Parathyroid adenoma (tissue), 2 donors: ENCODE measurements around the gene PEX5L.

Source experiments
- H2AFZ ChIP-seq: fragments of 300-600 bp; sonication (generic); one replicate; pipeline ENCODE4 v1.7.0; 2017; ENCODE audit warnings: antibody characterized with exemption, mild to moderate bottlenecking
- H3K27ac ChIP-seq: fragments of 300-600 bp; sonication (generic); one replicate; pipeline ENCODE4 v1.7.0; 2017
- H3K27me3 ChIP-seq: fragments of 300-600 bp; sonication (generic); one replicate; pipeline ENCODE4 v1.7.0; 2017; ENCODE audit warnings: low read length; ENCODE audit not compliant: control insufficient read depth, insufficient read depth
- H3K36me3 ChIP-seq: fragments of 300-600 bp; sonication (generic); one replicate; pipeline ENCODE4 v1.7.0; 2017; ENCODE audit warnings: low read length; ENCODE audit not compliant: control insufficient read depth, insufficient read depth
- H3K4me1 ChIP-seq: fragments of 300-600 bp; sonication (generic); one replicate; pipeline ENCODE4 v1.7.0; 2017; ENCODE audit warnings: control low read depth
- H3K4me2 ChIP-seq: fragments of 300-600 bp; sonication (generic); one replicate; pipeline ENCODE4 v1.7.0; 2017; ENCODE audit warnings: low read length
- H3K4me3 ChIP-seq: fragments of 300-600 bp; sonication (generic); one replicate; pipeline ENCODE4 v1.7.0; 2017; ENCODE audit warnings: low read depth, low read length
- H3K79me2 ChIP-seq: fragments of 300-600 bp; sonication (generic); one replicate; pipeline ENCODE4 v1.7.0; 2017; ENCODE audit warnings: control low read depth
- H3K9ac ChIP-seq: fragments of 300-600 bp; sonication (generic); one replicate; pipeline ENCODE4 v1.7.0; 2017; ENCODE audit warnings: mild to moderate bottlenecking
- H3K9me3 ChIP-seq: fragments of 300-600 bp; sonication (generic); one replicate; pipeline ENCODE4 v1.7.0; 2017; ENCODE audit warnings: low read length; ENCODE audit not compliant: control insufficient read depth
- CTCF ChIP-seq: fragments of 300-600 bp; sonication (generic); IDR thresholded peaks from one replicate; pipeline ENCODE4 v1.7.0; 2017; ENCODE audit warnings: antibody characterized with exemption, mild to moderate bottlenecking
- donor health status: primary hyperparathyroidism.

Gene PEX5L

GRCh38 chr3:179885950-179886349 is 150.8 kb downstream of the PEX5L start:
- H3K27ac ChIP-seq = no peak overlapping the region
- no peaks in the 10 kb centered on the region for H3K36me3 ChIP-seq

GRCh38 chr3:179884136-179884535 is 152.6 kb downstream of the PEX5L start:
- H3K36me3 ChIP-seq = no peaks in the 10 kb centered on the region
- no peak for TF ChIP-seq CTCF
- no peaks in the 10 kb centered on the region for H3K27me3 ChIP-seq
- no peak overlapping the region for H3K9ac ChIP-seq
- H2AFZ ChIP-seq = no peak overlapping the region
- no peaks in the 10 kb centered on the region for H3K9me3 ChIP-seq
- H3K4me1 ChIP-seq = peaks cover 11% of the 10 kb centered on the region
- H3K79me2 ChIP-seq = peaks cover 5% of the 10 kb centered on the region
- no peak overlapping the region for H3K27ac ChIP-seq
- no peak overlapping the region for H3K4me3 ChIP-seq
- H3K4me2 ChIP-seq = no peak overlapping the region

More at GRCh38 chr3:179885950-179886349, 150.8 kb downstream of the PEX5L start:
- Histone ChIP-seq H2AFZ (no peak overlapping the region), H3K4me2 (peak overlapping the region; percentile 39), H3K4me3 (no peak overlapping the region), H3K27me3 (no peaks in the 10 kb centered on the region), H3K9me3 (no peaks in the 10 kb centered on the region), H3K9ac (no peak overlapping the region), H3K4me1 (peaks cover 11% of the 10 kb centered on the region), H3K79me2 (peaks cover 9% of the 10 kb centered on the region)
- TF ChIP-seq CTCF = no peak

- H3K36me3 ChIP-seq = no peaks in the 10 kb centered on the region
- H2AFZ ChIP-seq = no peak overlapping the region
- no peak overlapping the region for H3K9ac ChIP-seq
- no peaks in the 10 kb centered on the region for H3K9me3 ChIP-seq
- no peak for TF ChIP-seq CTCF
- H3K4me3 ChIP-seq = no peak overlapping the region
- no peaks in the 10 kb centered on the region for H3K27me3 ChIP-seq
- no peak overlapping the region for H3K27ac ChIP-seq
- no peak overlapping the region for H3K4me2 ChIP-seq
- peaks cover 11% of the 10 kb centered on the region for H3K4me1 ChIP-seq
- no peaks in the 10 kb centered on the region for H3K79me2 ChIP-seq
These were observed 154.4 kb downstream of the PEX5L start for GRCh38 chr3:179882292-179882691.

GRCh38 chr3:179881791-179882190 is 154.9 kb downstream of the PEX5L start:
- Histone ChIP-seq H3K27ac (no peak overlapping the region), H3K27me3 (no peaks in the 10 kb centered on the region), H3K9me3 (no peaks in the 10 kb centered on the region), H3K4me2 (no peak overlapping the region), H3K79me2 (no peaks in the 10 kb centered on the region), H3K9ac (no peak overlapping the region), H3K4me1 (peaks cover 11% of the 10 kb centered on the region), H2AFZ (no peak overlapping the region), H3K4me3 (no peak overlapping the region), H3K36me3 (no peaks in the 10 kb centered on the region)
- TF ChIP-seq CTCF = no peak

- TF ChIP-seq CTCF = no peak
- Histone ChIP-seq H3K79me2 (no peaks in the 10 kb centered on the region), H3K9ac (no peak overlapping the region), H2AFZ (no peak overlapping the region), H3K4me1 (peaks cover 2% of the 10 kb centered on the region), H3K36me3 (no peaks in the 10 kb centered on the region), H3K4me2 (no peak overlapping the region), H3K27ac (no peak overlapping the region), H3K27me3 (no peaks in the 10 kb centered on the region), H3K9me3 (no peaks in the 10 kb centered on the region), H3K4me3 (no peak overlapping the region)
These were observed 155.9 kb downstream of the PEX5L start for GRCh38 chr3:179880868-179881267.
